ENCODE data around the gene DERA. TPM values are rescaled to one million over a fixed set of nuclear protein-coding genes. Genes with fewer than 3 reads are reported as not detected.
"Not testable (repeated sequence)": the region's sequence is repeated elsewhere in the genome, so short reads cannot be mapped to it uniquely, and the experiment has no call there.

DERA gene
- total and polyA plus RNA-seq, 4 experiments from 2014 or later: 11.2 to 52.2 (median 18.5) TPM

DNA sequence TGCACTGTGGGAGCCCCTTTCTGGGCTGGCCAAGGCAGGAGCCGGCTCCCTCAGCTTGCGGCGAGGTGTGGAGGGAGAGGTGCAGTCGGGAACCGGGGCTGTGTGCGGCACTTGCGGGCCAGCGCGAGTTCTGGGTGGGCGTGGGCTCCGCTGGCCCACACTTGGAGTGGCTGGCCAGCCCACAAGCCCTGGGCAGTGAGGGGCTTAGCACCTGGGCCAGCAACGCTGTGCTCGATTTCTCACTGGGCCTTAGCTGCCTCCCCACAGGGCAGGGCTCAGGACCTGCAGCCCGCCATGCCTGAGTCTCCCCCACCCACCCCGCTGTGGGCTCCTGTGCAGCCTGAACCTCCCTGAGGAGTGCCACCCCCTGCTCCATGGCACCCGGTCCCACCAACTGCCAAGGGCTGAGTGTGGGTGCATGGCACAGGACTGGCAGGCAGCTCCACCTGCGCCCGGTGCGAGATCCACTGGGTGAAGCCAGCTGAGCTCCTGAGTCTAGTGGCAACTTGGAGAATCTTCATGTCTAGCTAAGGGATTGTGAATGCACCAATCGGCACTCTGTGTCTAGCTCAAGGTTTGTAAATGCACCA, 36.5 kb upstream of the DERA start:
- H3K9me3 Mint-ChIP-seq; H3K4me3 ChIP-seq (ENCODE audit: low read length in 2 of 2); H3K27me3 ChIP-seq (ENCODE audit: insufficient read depth, low read length); POLR2A ChIA-PET (ENCODE audit: partially characterized antibody); H3K36me3 ChIP-seq (ENCODE audit: insufficient read depth, low read length); H3K9me3 ChIP-seq (ENCODE audit: control insufficient read depth in 1 of 2, low read length in 2 of 2); H3K27ac Mint-ChIP-seq; DNase-seq; H3K4me1 Mint-ChIP-seq; H3K27ac ChIP-seq (ENCODE audit: low read depth, low read length); H3K36me3 Mint-ChIP-seq; intact Hi-C loops (cut with micrococcal nuclease); H3K4me3 Mint-ChIP-seq; H3K4me1 ChIP-seq (ENCODE audit: insufficient read depth, low read length): not testable (repeated sequence)
- CTCF ChIA-PET (ENCODE audit: partially characterized antibody): interaction anchor here (1.6 kb wide), 1 partner anchor 290 kb away, joined by 7 read pairs; no protein-coding TSS in a partner anchor
- H3K27me3 Mint-ChIP-seq: peaks cover 4 to 13% of the 10 kb centered on the region in 2 donors

DNA sequence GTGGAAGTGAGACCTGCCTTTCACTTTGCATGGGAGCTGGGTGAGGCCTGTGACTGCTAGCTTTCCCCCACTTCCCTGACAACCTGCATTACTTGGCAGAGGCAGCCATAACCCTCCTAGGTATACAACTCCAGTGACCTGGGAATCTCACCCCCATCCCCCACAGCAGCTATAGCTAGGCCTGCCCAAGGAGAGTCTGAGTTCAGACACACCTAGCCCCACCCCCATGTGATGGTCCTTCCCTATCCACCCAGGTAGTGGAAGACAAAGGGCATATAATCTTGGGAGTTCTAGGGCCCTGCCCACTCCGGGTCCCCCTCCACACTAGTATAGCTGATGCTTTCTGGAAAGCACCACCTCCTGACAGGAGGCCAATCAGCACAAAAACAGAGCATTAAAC, 35.3 kb upstream of the DERA start:
- H3K27me3 Mint-ChIP-seq: peaks cover 4 to 13% of the 10 kb centered on the region in 2 donors
- POLR2A ChIA-PET (ENCODE audit: partially characterized antibody): no interaction called here
- no peaks in the 10 kb centered on the region for H3K9me3 Mint-ChIP-seq
- CTCF ChIA-PET (ENCODE audit: partially characterized antibody): no interaction called here
- H3K36me3 Mint-ChIP-seq: no peaks in the 10 kb centered on the region
- Histone ChIP-seq H3K27me3 (ENCODE audit: insufficient read depth, low read length) (no peaks in the 10 kb centered on the region), H3K4me1 (ENCODE audit: insufficient read depth, low read length) (no peaks in the 10 kb centered on the region), H3K27ac (ENCODE audit: low read depth, low read length) (no peak overlapping the region), H3K36me3 (ENCODE audit: insufficient read depth, low read length) (no peaks in the 10 kb centered on the region), H3K4me3 (ENCODE audit: low read length in 2 of 2) (no peak overlapping the region), H3K9me3 (ENCODE audit: control insufficient read depth in 1 of 2, low read length in 2 of 2) (no peaks in the 10 kb centered on the region)
- no peak for DNase-seq
- H3K27ac Mint-ChIP-seq: no peak overlapping the region
- peak overlapping the region in 2 of 8 donors; percentile 52 to 54 for H3K4me3 Mint-ChIP-seq
- peaks cover 1 to 8% (median 3%) of the 10 kb centered on the region in 4 donors for H3K4me1 Mint-ChIP-seq
- intact Hi-C loops (cut with micrococcal nuclease): no loop called here

DNA sequence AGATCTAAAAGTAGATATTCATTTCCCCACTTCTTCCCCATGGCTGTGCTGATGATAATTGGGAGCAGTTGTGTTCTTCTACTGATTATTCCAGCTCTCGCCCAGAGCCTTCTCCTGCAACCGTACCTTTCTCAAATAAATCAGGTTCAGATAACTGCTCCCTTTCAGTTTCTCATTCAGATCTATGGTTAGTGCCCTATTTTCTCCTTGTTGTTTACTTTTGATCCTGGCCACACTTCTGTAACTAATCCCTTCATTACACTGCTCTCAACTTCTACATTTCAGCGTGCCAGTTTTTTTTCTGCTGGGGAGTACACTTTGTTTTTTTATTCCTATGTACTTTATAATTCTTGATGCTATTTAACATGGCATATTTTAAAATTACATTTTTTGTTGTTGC, 31.7 kb upstream of the DERA start:
- peaks cover 0 to 2% (median 0%) of the 10 kb centered on the region in 8 donors for H3K9me3 Mint-ChIP-seq
- CTCF ChIA-PET (ENCODE audit: partially characterized antibody): no interaction called here
- H3K9me3 ChIP-seq (ENCODE audit: control insufficient read depth in 1 of 2, low read length in 2 of 2): no peaks in the 10 kb centered on the region
- H3K36me3 Mint-ChIP-seq: peaks cover 4 to 25% of the 10 kb centered on the region in 2 donors
- no peak overlapping the region for H3K4me3 ChIP-seq (ENCODE audit: low read length in 2 of 2)
- H3K27ac ChIP-seq (ENCODE audit: low read depth, low read length): no peak overlapping the region
- H3K27ac Mint-ChIP-seq: peak overlapping the region in 3 of 7 donors; percentile 9 to 47 (median 19)
- intact Hi-C loops (cut with micrococcal nuclease): no loop called here
- H3K36me3 ChIP-seq (ENCODE audit: insufficient read depth, low read length): no peaks in the 10 kb centered on the region
- peaks cover 21 to 41% (median 29%) of the 10 kb centered on the region in 4 donors for H3K4me1 Mint-ChIP-seq
- no peak overlapping the region for H3K4me3 Mint-ChIP-seq
- H3K4me1 ChIP-seq (ENCODE audit: insufficient read depth, low read length): peaks cover 26% of the 10 kb centered on the region
- H3K27me3 Mint-ChIP-seq: peaks cover 2 to 8% of the 10 kb centered on the region in 2 donors
- no peaks in the 10 kb centered on the region for H3K27me3 ChIP-seq (ENCODE audit: insufficient read depth, low read length)
- POLR2A ChIA-PET (ENCODE audit: partially characterized antibody): no interaction called here
- no peak for DNase-seq

DNA sequence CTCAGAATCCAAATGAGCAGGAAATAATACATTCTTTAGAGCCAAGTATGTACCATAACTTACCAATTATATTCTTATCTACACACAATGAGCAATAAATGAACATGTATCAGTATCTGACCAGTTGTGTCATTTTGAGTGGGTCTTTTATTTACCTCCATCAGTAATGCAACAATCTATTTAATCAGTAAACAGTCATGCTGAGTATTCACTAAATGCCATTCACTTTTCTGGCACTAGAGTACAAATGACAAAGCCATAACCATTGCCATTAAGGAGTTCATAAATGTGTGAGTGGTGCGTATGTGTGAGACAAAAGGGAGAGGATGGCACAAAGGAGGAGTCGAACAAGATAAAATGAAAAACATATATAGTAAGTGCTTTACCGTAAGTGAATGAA, 30.4 kb upstream of the DERA start:
- Mint-ChIP-seq H3K9me3 (peaks cover 0 to 2% (median 0%) of the 10 kb centered on the region in 8 donors), H3K27me3 (peaks cover 0 to 3% of the 10 kb centered on the region in 2 donors), H3K36me3 (peaks cover 5 to 33% of the 10 kb centered on the region in 2 donors), H3K27ac (peak overlapping the region in 6 of 7 donors; percentile 63 to 100 (median 86)), H3K4me1 (peaks cover 24 to 50% (median 38%) of the 10 kb centered on the region in 4 donors), H3K4me3 (peak overlapping the region; percentile 19 to 98 (median 49))
- ChIA-PET CTCF (ENCODE audit: partially characterized antibody) (no interaction called here), POLR2A (ENCODE audit: partially characterized antibody) (interaction anchor here (2.7 kb wide), 1 partner anchor 30 kb away, joined by 23 read pairs; the partner anchor contains the start of gene DERA)
- Histone ChIP-seq H3K27me3 (ENCODE audit: insufficient read depth, low read length) (no peaks in the 10 kb centered on the region), H3K4me3 (ENCODE audit: low read length in 2 of 2) (no peak overlapping the region), H3K27ac (ENCODE audit: low read depth, low read length) (no peak overlapping the region), H3K9me3 (ENCODE audit: control insufficient read depth in 1 of 2, low read length in 2 of 2) (no peaks in the 10 kb centered on the region), H3K36me3 (ENCODE audit: insufficient read depth, low read length) (no peaks in the 10 kb centered on the region), H3K4me1 (ENCODE audit: insufficient read depth, low read length) (peaks cover 35% of the 10 kb centered on the region)
- intact Hi-C loops (cut with micrococcal nuclease): loop anchor here (10.0 kb wide), 1 partner anchor 916 kb away; the partner anchor contains the start of gene ARHGDIB
- no peak for DNase-seq

DNA sequence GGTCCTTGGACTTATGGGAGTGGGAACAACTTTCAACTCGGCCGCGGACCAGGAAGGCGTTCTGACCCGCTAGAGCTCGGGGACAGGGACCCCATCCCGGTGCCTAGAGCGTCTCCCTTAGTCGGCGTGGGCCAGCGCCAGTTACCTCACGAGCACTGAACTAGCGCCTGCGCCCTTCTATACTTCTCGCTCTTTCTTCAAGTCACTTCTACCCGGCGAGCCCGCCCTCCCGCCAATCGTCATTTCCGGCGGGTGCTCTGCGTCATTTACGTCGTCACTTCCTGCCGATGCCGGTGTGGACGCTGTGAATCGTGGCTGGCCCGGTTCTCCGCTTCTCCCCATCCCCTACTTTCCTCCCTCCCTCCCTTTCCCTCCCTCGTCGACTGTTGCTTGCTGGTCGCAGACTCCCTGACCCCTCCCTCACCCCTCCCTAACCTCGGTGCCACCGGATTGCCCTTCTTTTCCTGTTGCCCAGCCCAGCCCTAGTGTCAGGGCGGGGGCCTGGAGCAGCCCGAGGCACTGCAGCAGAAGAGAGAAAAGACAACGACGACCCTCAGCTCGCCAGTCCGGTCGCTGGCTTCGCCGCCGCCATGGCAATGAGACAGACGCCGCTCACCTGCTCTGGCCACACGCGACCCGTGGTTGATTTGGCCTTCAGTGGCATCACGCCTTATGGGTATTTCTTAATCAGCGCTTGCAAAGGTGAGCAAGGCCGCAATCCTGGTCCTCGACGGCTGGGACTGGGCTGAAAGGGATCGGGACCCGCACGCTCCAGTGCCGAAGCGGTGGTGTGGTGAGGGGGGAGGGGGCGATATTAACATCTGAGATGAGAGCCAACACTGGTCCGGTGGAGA, 28.8 kb upstream of the DERA start, which contains the start of gene STRAP:
Gene STRAP (plus strand): TSS at position 270 of the 854 bp plus-strand sequence. CDS start 321 bp downstream, at position 591.
- H3K4me1 Mint-ChIP-seq: peaks cover 38 to 66% (median 53%) of the 10 kb centered on the region in 4 donors
- H3K4me3 Mint-ChIP-seq: peak within 1 kb of the TSS; percentile 96 to 99 (median 98)
- H3K27me3 Mint-ChIP-seq: no peaks in the 10 kb centered on the region
- Histone ChIP-seq H3K4me3 (ENCODE audit: low read length in 2 of 2) (peak within 1 kb of the TSS; percentile 90 to 98), H3K36me3 (ENCODE audit: insufficient read depth, low read length) (no peaks in the 10 kb centered on the region), H3K9me3 (ENCODE audit: control insufficient read depth in 1 of 2, low read length in 2 of 2) (no peaks in the 10 kb centered on the region), H3K27ac (ENCODE audit: low read depth, low read length) (peak within 1 kb of the TSS; percentile 95), H3K27me3 (ENCODE audit: insufficient read depth, low read length) (no peaks in the 10 kb centered on the region), H3K4me1 (ENCODE audit: insufficient read depth, low read length) (peaks cover 51% of the 10 kb centered on the region)
- H3K36me3 Mint-ChIP-seq: peaks cover 15 to 48% of the 10 kb centered on the region in 2 donors
- intact Hi-C loops (cut with micrococcal nuclease): loop anchor here (1.0 to 10.0 kb wide), 6 partner anchors 17 to 1108 kb away; partner anchors contain the start of genes ARHGDIB, C12orf60, DERA and EPS8
- H3K9me3 Mint-ChIP-seq: peaks cover 0 to 2% (median 0%) of the 10 kb centered on the region in 8 donors
- CTCF ChIA-PET (ENCODE audit: partially characterized antibody): interaction anchor here (0.9 to 3.1 kb wide), 7 partner anchors 16 to 349 kb away, joined by 3 to 16 read pairs (median 4); partner anchors contain the start of gene DERA
- DNase-seq: peak; percentile 96 to 97 (median 97)
- POLR2A ChIA-PET (ENCODE audit: partially characterized antibody): interaction anchor here (0.9 to 2.7 kb wide), 7 partner anchors 9 to 314 kb away, joined by 3 to 23 read pairs (median 4); partner anchors contain the start of genes DERA and EPS8
- peak within 1 kb of the TSS; percentile 99 to 100 (median 100) for H3K27ac Mint-ChIP-seq

DNA sequence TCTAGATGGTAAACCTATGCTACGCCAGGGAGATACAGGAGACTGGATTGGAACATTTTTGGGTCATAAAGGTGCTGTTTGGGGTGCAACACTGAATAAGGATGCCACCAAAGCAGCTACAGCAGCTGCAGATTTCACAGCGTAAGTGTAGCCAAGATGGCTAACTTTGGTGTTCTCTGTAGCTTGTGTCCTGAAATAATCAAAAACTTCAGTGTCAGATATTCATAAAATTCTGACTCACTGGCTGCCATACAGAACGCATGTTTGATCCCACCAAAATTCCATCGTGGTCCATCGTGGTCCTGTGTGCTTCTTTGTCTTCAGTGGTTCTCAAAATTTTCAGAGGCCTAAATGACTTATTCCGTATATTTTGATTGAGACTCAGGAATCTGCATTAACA, 27.6 kb upstream of the DERA start:
- intact Hi-C loops (cut with micrococcal nuclease): loop anchor here (10.0 kb wide), 1 partner anchor 919 kb away; the partner anchor contains the start of gene ARHGDIB
- Histone ChIP-seq H3K27ac (ENCODE audit: low read depth, low read length) (peak overlapping the region; percentile 95), H3K27me3 (ENCODE audit: insufficient read depth, low read length) (no peaks in the 10 kb centered on the region), H3K9me3 (ENCODE audit: control insufficient read depth in 1 of 2, low read length in 2 of 2) (no peaks in the 10 kb centered on the region), H3K36me3 (ENCODE audit: insufficient read depth, low read length) (no peaks in the 10 kb centered on the region), H3K4me1 (ENCODE audit: insufficient read depth, low read length) (peaks cover 62% of the 10 kb centered on the region), H3K4me3 (ENCODE audit: low read length in 2 of 2) (peak overlapping the region; percentile 90 to 98)
- Mint-ChIP-seq H3K4me3 (peak overlapping the region; percentile 96 to 99 (median 98)), H3K27me3 (no peaks in the 10 kb centered on the region), H3K4me1 (peaks cover 46 to 78% (median 61%) of the 10 kb centered on the region in 4 donors), H3K27ac (peak overlapping the region; percentile 99 to 100 (median 100)), H3K36me3 (peaks cover 15 to 58% of the 10 kb centered on the region in 2 donors), H3K9me3 (peaks cover 0 to 2% (median 0%) of the 10 kb centered on the region in 8 donors)
- DNase-seq: no peak
- ChIA-PET POLR2A (ENCODE audit: partially characterized antibody) (interaction anchor here (1.0 to 2.7 kb wide), 2 partner anchors 11 to 27 kb away, joined by 3 to 23 read pairs; partner anchors contain the start of gene DERA), CTCF (ENCODE audit: partially characterized antibody) (interaction anchor here (0.9 to 3.1 kb wide), 7 partner anchors 15 to 351 kb away, joined by 3 to 16 read pairs (median 4); partner anchors contain the start of gene DERA)

All from CD4-positive, alpha-beta memory T cell (primary cell).